ENCODE measurements around the gene PCDH17. TPM values are rescaled to one million over a fixed set of nuclear protein-coding genes. Genes with fewer than 3 reads are reported as not detected.

The PCDH17 gene
- total and polyA plus RNA-seq, 2 experiments from 2014 or later = not detected

DNA sequence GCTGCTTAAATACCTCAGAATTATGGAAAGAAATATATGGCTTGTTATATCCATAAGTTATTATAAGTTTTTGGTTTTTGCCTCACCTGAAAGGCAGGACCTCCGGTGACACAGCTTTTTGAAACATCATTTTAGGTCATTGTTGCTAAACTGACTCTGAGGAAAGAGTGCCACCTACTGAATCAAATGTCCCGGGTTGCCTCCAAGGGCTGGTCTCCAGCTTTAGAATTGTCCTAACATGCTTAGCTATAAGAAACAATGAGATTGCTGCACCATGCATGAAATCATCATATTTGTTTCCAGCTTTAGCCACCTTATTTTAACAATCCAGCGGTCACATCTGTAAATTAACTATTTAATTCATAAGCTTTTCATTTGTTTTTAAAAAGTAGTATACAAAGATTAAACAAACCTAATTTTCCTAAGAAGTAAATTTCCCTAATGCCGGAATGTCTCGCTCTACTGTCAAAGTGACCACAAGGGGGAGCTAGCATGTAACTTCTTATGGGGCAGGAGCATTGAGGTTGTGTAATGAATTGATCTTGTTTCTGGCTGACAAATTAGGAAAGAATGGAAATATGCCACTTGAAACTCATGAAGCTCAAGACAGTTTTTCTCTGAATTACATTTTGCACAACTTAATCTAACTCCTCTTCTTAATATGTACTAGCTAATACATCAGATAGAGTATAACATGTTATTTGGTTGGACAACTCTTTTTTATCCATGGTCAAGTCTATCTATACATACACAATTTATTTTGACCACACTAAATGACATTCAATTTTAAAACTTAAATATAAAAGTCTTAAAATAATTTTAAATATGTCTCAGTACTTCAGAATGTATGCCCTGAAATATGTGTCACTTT, 6.7 kb upstream of the PCDH17 start:
- Histone ChIP-seq H3K9me3 (ENCODE audit: low read depth) (no peaks in the 10 kb centered on the region), H3K4me2 (ENCODE audit: unreplicated experiment) (no peak overlapping the region), H3K9ac (no peak overlapping the region), H3K9me2 (ENCODE audit: insufficient read depth) (no peaks in the 10 kb centered on the region), H3K27ac (no peak overlapping the region), H4K20me1 (ENCODE audit: insufficient read depth) (no peaks in the 10 kb centered on the region), H3K4me1 (ENCODE audit: insufficient read depth) (no peaks in the 10 kb centered on the region), H2AFZ (no peak overlapping the region), H3K79me2 (ENCODE audit: insufficient read depth) (no peaks in the 10 kb centered on the region), H3K4me3 (no peak overlapping the region), H3K36me3 (ENCODE audit: low read depth) (no peaks in the 10 kb centered on the region), H3K27me3 (replicated peaks; ENCODE audit: insufficient read depth) (peaks cover 17% of the 10 kb centered on the region), H3F3A (ENCODE audit: insufficient read depth) (no peaks in the 10 kb centered on the region)
- 2 to 4% methylated on average over 5 of the region's 5 CpGs for whole genome bisulfite sequencing, 2 experiments (ENCODE audit: low coverage in 1 of 2, low lambda C conversion rate in 2 of 2, missing lambda C conversion rate in 2 of 2)
- peak; percentile 66 for DNase-seq
- in situ Hi-C loops (cut with MboI) = no loop called here
- no peak for TF ChIP-seq EZH2phosphoT487 (IDR thresholded peaks at IDR 0.05; ENCODE audit: insufficient read depth, low read depth)
- TF ChIP-seq EZH2 (IDR thresholded peaks at IDR 0.05; ENCODE audit: insufficient read depth, poor library complexity, severe bottlenecking) = no peak

DNA sequence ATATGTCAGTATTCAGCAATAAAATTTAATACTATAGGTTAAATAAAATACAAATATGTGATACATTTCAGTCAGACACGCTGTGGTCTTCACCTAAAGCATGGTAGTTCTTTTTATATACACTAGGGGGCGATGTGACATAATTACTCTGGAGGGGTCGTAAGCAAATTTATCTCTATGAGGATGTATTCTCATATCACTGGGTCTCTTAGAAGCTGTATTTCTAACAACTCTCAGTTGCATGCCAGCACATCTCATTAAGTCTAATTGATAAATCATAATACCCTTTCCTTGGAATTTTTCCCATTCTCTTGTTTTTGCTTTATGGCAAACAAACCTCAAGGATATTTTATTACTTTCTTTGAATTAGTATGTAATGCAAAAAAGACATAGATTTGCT, 3.9 kb upstream of the PCDH17 start:
- Histone ChIP-seq H3K27ac (no peak overlapping the region), H3K4me3 (no peak overlapping the region), H3K9ac (no peak overlapping the region), H3K27me3 (replicated peaks; ENCODE audit: insufficient read depth) (peaks cover 44% of the 10 kb centered on the region), H3F3A (ENCODE audit: insufficient read depth) (no peaks in the 10 kb centered on the region), H2AFZ (no peak overlapping the region), H3K9me3 (ENCODE audit: low read depth) (no peaks in the 10 kb centered on the region), H3K9me2 (ENCODE audit: insufficient read depth) (no peaks in the 10 kb centered on the region), H4K20me1 (ENCODE audit: insufficient read depth) (no peaks in the 10 kb centered on the region), H3K4me2 (ENCODE audit: unreplicated experiment) (no peak overlapping the region), H3K79me2 (ENCODE audit: insufficient read depth) (no peaks in the 10 kb centered on the region), H3K36me3 (ENCODE audit: low read depth) (no peaks in the 10 kb centered on the region), H3K4me1 (ENCODE audit: insufficient read depth) (no peaks in the 10 kb centered on the region)
- WGBS, 2 experiments (ENCODE audit: low coverage in 1 of 2, low lambda C conversion rate in 2 of 2, missing lambda C conversion rate in 2 of 2) = 2 to 7% methylated on average over 3 of the region's 3 CpGs
- in situ Hi-C loops (cut with MboI) = no loop called here
- TF ChIP-seq EZH2 (IDR thresholded peaks at IDR 0.05; ENCODE audit: insufficient read depth, poor library complexity, severe bottlenecking) (no peak), EZH2phosphoT487 (IDR thresholded peaks at IDR 0.05; ENCODE audit: insufficient read depth, low read depth) (no peak)
- DNase-seq = peak; percentile 36

DNA sequence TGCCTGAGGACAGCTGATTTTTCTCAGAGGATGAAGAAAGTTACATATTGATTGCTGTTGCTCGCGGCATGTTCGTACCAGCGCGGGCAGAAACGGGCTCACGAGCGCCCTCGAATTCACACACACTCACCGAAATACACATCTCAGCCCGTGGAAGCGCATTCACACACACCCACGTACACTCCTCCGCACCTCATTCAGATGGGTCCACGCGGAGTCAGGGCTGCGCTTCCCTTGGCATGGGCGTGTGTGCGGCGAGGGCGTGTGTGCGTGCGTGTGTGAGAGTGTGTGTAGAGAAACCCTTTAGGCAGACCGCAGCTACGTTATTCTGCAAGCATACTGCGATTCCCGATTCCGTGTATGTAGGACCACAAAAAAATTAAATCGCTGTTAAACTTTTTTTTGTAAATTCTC, 2.1 kb upstream of the PCDH17 start:
- H3K27me3 ChIP-seq (replicated peaks; ENCODE audit: insufficient read depth) = peaks cover 60% of the 10 kb centered on the region
- H3F3A ChIP-seq (ENCODE audit: insufficient read depth) = no peaks in the 10 kb centered on the region
- H2AFZ ChIP-seq = peak overlapping the region; percentile 41
- no peaks in the 10 kb centered on the region for H3K36me3 ChIP-seq (ENCODE audit: low read depth)
- H3K4me1 ChIP-seq (ENCODE audit: insufficient read depth) = no peaks in the 10 kb centered on the region
- 2 to 4% methylated on average over 29 of the region's 29 CpGs for WGBS, 2 experiments (ENCODE audit: low coverage in 1 of 2, low lambda C conversion rate in 2 of 2, missing lambda C conversion rate in 2 of 2)
- no peaks in the 10 kb centered on the region for H3K9me3 ChIP-seq (ENCODE audit: low read depth)
- H3K27ac ChIP-seq = no peak overlapping the region
- H4K20me1 ChIP-seq (ENCODE audit: insufficient read depth) = no peaks in the 10 kb centered on the region
- H3K9me2 ChIP-seq (ENCODE audit: insufficient read depth) = no peaks in the 10 kb centered on the region
- in situ Hi-C loops (cut with MboI) = no loop called here
- H3K9ac ChIP-seq = no peak overlapping the region
- TF ChIP-seq EZH2 (IDR thresholded peaks at IDR 0.05; ENCODE audit: insufficient read depth, poor library complexity, severe bottlenecking) (no peak), EZH2phosphoT487 (IDR thresholded peaks at IDR 0.05; ENCODE audit: insufficient read depth, low read depth) (no peak)
- H3K4me3 ChIP-seq = peak overlapping the region; percentile 37
- H3K79me2 ChIP-seq (ENCODE audit: insufficient read depth) = no peaks in the 10 kb centered on the region
- DNase-seq = peak; percentile 14
- peak overlapping the region; percentile 26 for H3K4me2 ChIP-seq (ENCODE audit: unreplicated experiment)

DNA sequence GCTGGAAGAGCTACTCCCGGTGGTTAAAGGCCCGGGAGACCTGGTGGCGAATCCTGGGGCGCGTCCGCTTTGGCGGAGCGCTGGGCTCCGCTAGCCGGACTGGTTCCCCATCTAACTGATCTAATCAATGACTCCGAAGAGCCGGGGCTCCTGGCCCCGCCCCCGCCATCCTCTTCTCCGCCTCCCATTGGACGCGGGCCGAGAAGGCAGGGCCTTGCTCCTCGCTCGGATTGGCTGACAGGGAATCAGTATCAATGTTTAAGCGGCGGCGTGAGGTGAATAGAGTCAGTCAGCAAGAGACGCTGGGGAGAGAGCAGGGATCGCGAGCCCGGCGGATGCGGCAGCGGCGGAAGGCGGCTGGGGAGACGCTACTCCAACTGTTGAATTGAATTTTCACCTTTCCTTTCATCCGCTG, 1.7 kb upstream of the PCDH17 start:
- peak overlapping the region; percentile 37 for H3K4me3 ChIP-seq
- in situ Hi-C loops (cut with MboI) = no loop called here
- peaks cover 65% of the 10 kb centered on the region for H3K27me3 ChIP-seq (replicated peaks; ENCODE audit: insufficient read depth)
- H3K36me3 ChIP-seq (ENCODE audit: low read depth) = no peaks in the 10 kb centered on the region
- H3K79me2 ChIP-seq (ENCODE audit: insufficient read depth) = no peaks in the 10 kb centered on the region
- no peaks in the 10 kb centered on the region for H3K9me2 ChIP-seq (ENCODE audit: insufficient read depth)
- H3K4me1 ChIP-seq (ENCODE audit: insufficient read depth) = no peaks in the 10 kb centered on the region
- H3K27ac ChIP-seq = no peak overlapping the region
- DNase-seq = peak; percentile 67
- peak overlapping the region; percentile 41; the same call in 1 of the 2 replicates for H2AFZ ChIP-seq
- TF ChIP-seq EZH2phosphoT487 (IDR thresholded peaks at IDR 0.05; ENCODE audit: insufficient read depth, low read depth) (no peak), EZH2 (IDR thresholded peaks at IDR 0.05; ENCODE audit: insufficient read depth, poor library complexity, severe bottlenecking) (no peak)
- peak overlapping the region; percentile 26 for H3K4me2 ChIP-seq (ENCODE audit: unreplicated experiment)
- WGBS, 2 experiments (ENCODE audit: low coverage in 1 of 2, low lambda C conversion rate in 2 of 2, missing lambda C conversion rate in 2 of 2) = 6 to 8% methylated on average over 34 of the region's 34 CpGs
- no peaks in the 10 kb centered on the region for H3F3A ChIP-seq (ENCODE audit: insufficient read depth)
- no peaks in the 10 kb centered on the region for H4K20me1 ChIP-seq (ENCODE audit: insufficient read depth)
- no peak overlapping the region for H3K9ac ChIP-seq
- H3K9me3 ChIP-seq (ENCODE audit: low read depth) = no peaks in the 10 kb centered on the region

Data from GM23248 (cell line).